Measurements from ENCODE around the gene VIPR1.
"Not testable (repeated sequence)": the region's sequence is repeated elsewhere in the genome, so short reads cannot be mapped to it uniquely, and the experiment has no call there.

Gene VIPR1

DNA sequence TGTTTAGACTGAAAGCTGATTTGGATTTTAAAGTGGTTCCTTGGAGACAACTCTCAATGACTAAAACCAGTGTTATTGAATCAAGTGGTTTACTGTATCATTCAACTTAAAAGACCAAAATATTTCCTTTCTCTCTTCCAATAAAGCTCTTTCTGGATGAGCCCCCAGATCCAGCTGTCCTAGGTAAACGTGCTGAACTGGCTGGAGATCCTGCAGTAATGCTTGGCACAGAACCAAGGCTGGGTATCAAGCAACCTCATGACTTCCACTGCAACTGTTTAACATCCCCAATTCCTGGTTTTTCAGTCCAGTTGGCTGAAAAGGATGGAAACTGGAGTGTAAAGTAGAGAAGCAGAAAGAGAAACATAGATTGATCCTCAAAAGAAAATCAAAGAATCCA, 50.4 kb downstream of the VIPR1 start:
- no peak for DNase-seq (ENCODE audit: low read depth in 1 of 2, low spot score in 1 of 2)
- H3K27me3 ChIP-seq (ENCODE audit: insufficient read depth, poor library complexity, severe bottlenecking): no peaks in the 10 kb centered on the region
- no peak for TF ChIP-seq POLR2AphosphoS5 (IDR thresholded peaks at IDR 0.05; ENCODE audit: low read depth)
- TF ChIP-seq SPI1 (IDR thresholded peaks at IDR 0.05; ENCODE audit: borderline replicate concordance, low read depth): no peak
- TF ChIP-seq, protein P1, sequence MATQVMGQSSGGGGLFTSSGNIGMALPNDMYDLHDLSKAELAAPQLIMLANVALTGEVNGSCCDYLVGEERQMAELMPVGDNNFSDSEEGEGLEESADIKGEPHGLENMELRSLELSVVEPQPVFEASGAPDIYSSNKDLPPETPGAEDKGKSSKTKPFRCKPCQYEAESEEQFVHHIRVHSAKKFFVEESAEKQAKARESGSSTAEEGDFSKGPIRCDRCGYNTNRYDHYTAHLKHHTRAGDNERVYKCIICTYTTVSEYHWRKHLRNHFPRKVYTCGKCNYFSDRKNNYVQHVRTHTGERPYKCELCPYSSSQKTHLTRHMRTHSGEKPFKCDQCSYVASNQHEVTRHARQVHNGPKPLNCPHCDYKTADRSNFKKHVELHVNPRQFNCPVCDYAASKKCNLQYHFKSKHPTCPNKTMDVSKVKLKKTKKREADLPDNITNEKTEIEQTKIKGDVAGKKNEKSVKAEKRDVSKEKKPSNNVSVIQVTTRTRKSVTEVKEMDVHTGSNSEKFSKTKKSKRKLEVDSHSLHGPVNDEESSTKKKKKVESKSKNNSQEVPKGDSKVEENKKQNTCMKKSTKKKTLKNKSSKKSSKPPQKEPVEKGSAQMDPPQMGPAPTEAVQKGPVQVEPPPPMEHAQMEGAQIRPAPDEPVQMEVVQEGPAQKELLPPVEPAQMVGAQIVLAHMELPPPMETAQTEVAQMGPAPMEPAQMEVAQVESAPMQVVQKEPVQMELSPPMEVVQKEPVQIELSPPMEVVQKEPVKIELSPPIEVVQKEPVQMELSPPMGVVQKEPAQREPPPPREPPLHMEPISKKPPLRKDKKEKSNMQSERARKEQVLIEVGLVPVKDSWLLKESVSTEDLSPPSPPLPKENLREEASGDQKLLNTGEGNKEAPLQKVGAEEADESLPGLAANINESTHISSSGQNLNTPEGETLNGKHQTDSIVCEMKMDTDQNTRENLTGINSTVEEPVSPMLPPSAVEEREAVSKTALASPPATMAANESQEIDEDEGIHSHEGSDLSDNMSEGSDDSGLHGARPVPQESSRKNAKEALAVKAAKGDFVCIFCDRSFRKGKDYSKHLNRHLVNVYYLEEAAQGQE (IDR thresholded peaks at IDR 0.05; ENCODE audit: insufficient replicate concordance, low read depth): no peak
- TF ChIP-seq, protein P2, sequence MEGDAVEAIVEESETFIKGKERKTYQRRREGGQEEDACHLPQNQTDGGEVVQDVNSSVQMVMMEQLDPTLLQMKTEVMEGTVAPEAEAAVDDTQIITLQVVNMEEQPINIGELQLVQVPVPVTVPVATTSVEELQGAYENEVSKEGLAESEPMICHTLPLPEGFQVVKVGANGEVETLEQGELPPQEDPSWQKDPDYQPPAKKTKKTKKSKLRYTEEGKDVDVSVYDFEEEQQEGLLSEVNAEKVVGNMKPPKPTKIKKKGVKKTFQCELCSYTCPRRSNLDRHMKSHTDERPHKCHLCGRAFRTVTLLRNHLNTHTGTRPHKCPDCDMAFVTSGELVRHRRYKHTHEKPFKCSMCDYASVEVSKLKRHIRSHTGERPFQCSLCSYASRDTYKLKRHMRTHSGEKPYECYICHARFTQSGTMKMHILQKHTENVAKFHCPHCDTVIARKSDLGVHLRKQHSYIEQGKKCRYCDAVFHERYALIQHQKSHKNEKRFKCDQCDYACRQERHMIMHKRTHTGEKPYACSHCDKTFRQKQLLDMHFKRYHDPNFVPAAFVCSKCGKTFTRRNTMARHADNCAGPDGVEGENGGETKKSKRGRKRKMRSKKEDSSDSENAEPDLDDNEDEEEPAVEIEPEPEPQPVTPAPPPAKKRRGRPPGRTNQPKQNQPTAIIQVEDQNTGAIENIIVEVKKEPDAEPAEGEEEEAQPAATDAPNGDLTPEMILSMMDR (IDR thresholded peaks at IDR 0.05; ENCODE audit: insufficient read depth, low read length): no peak
- no peak for TF ChIP-seq GABPA (IDR thresholded peaks at IDR 0.05; ENCODE audit: low read depth)
- H3K27ac ChIP-seq (replicated peaks): no peak overlapping the region
- no peak overlapping the region for H3K4me3 ChIP-seq (replicated peaks; ENCODE audit: insufficient read depth, low read length)

- no peak for DNase-seq (ENCODE audit: low read depth in 1 of 2, low spot score in 1 of 2)
- H3K27ac ChIP-seq (replicated peaks): no peak overlapping the region
- H3K4me3 ChIP-seq (replicated peaks; ENCODE audit: insufficient read depth, low read length): no peak overlapping the region
- H3K27me3 ChIP-seq (ENCODE audit: insufficient read depth, poor library complexity, severe bottlenecking): no peaks in the 10 kb centered on the region
- TF ChIP-seq SPI1 (IDR thresholded peaks at IDR 0.05; ENCODE audit: borderline replicate concordance, low read depth): no peak
- TF ChIP-seq, protein P2 (IDR thresholded peaks at IDR 0.05; ENCODE audit: insufficient read depth, low read length): no peak
- TF ChIP-seq POLR2AphosphoS5 (IDR thresholded peaks at IDR 0.05; ENCODE audit: low read depth): no peak
- TF ChIP-seq GABPA (IDR thresholded peaks at IDR 0.05; ENCODE audit: low read depth): no peak
- TF ChIP-seq, protein P1 (IDR thresholded peaks at IDR 0.05; ENCODE audit: insufficient replicate concordance, low read depth): no peak
These were observed 53.7 kb downstream of the VIPR1 start for GRCh38 chr3:42556089-42556632.

- not testable (repeated sequence) for H3K4me3 ChIP-seq (replicated peaks; ENCODE audit: insufficient read depth, low read length); H3K27me3 ChIP-seq (ENCODE audit: insufficient read depth, poor library complexity, severe bottlenecking); DNase-seq (ENCODE audit: low read depth in 1 of 2, low spot score in 1 of 2); H3K27ac ChIP-seq (replicated peaks)
These were observed 54.4 kb downstream of the VIPR1 start for GRCh38 chr3:42556817-42557216.

- H3K4me3 ChIP-seq (replicated peaks; ENCODE audit: insufficient read depth, low read length): no peak overlapping the region
- H3K27ac ChIP-seq (replicated peaks): no peak overlapping the region
- H3K27me3 ChIP-seq (ENCODE audit: insufficient read depth, poor library complexity, severe bottlenecking): no peaks in the 10 kb centered on the region
- TF ChIP-seq POLR2AphosphoS5 (IDR thresholded peaks at IDR 0.05; ENCODE audit: low read depth) (no peak), SPI1 (IDR thresholded peaks at IDR 0.05; ENCODE audit: borderline replicate concordance, low read depth) (no peak), GABPA (IDR thresholded peaks at IDR 0.05; ENCODE audit: low read depth) (no peak)
- TF ChIP-seq, protein P2 (IDR thresholded peaks at IDR 0.05; ENCODE audit: insufficient read depth, low read length): no peak
- TF ChIP-seq, protein P1 (IDR thresholded peaks at IDR 0.05; ENCODE audit: insufficient replicate concordance, low read depth): no peak
- DNase-seq (ENCODE audit: low read depth in 1 of 2, low spot score in 1 of 2): no peak
These were observed 55.4 kb downstream of the VIPR1 start for GRCh38 chr3:42557854-42558253.
